HT1080 (cell line): ENCODE measurements around the gene ADAMTSL3. TPM values are rescaled to one million over a fixed set of nuclear protein-coding genes. Genes with fewer than 3 reads are reported as not detected.
"Not testable (repeated sequence)": the region's sequence is repeated elsewhere in the genome, so short reads cannot be mapped to it uniquely, and the experiment has no call there.

ENCODE experiments used
- DNase-seq: peaks from one replicate; pipeline ENCODE4 v3.0.0-alpha.2; 2015; ENCODE audit warnings: low read depth
- total RNA-seq: library from RNA; depleted of rRNA; stranded (reverse); fragments of >200 nt; shearing (Covaris generic); gene quantifications from 2 replicates; pipeline ENCODE4 v1.2.3, GENCODE V29; 2014

The ADAMTSL3 gene
- total RNA-seq, 1 experiment from 2014 or later, result not detected

GRCh38 chr15:84010246-84010645 lies 356.3 kb downstream of the ADAMTSL3 start:
- DNase-seq, result no peak

- DNase-seq, result no peak
Measured at GRCh38 chr15:84016371-84016770, 362.4 kb downstream of the ADAMTSL3 start.

GRCh38 chr15:84022516-84022915 lies 368.6 kb downstream of the ADAMTSL3 start:
- no peak for DNase-seq

- peak; percentile 14 for DNase-seq
Measured at GRCh38 chr15:84023636-84024035, 369.7 kb downstream of the ADAMTSL3 start.

GRCh38 chr15:84033793-84034553 lies 380.1 kb downstream of the ADAMTSL3 start:
- DNase-seq, result peak; percentile 38

GRCh38 chr15:84034578-84035398 lies 380.9 kb downstream of the ADAMTSL3 start:
- no peak for DNase-seq

- no peak for DNase-seq
Measured at GRCh38 chr15:84035399-84035766, 381.5 kb downstream of the ADAMTSL3 start.

GRCh38 chr15:84037301-84037700 lies 383.4 kb downstream of the ADAMTSL3 start:
- DNase-seq, result no peak

GRCh38 chr15:84042434-84043056 lies 388.6 kb downstream of the ADAMTSL3 start:
- not testable (repeated sequence) for DNase-seq

GRCh38 chr15:84046064-84046637 lies 392.2 kb downstream of the ADAMTSL3 start:
- no peak for DNase-seq

- DNase-seq, result not testable (repeated sequence)
Measured at GRCh38 chr15:84049480-84049879, 395.6 kb downstream of the ADAMTSL3 start.

GRCh38 chr15:84050076-84050475 lies 396.2 kb downstream of the ADAMTSL3 start:
- no peak for DNase-seq

- not testable (repeated sequence) for DNase-seq
Measured at GRCh38 chr15:84051146-84051545, 397.2 kb downstream of the ADAMTSL3 start.

GRCh38 chr15:84054544-84054943 lies 400.6 kb downstream of the ADAMTSL3 start:
- not testable (repeated sequence) for DNase-seq

- DNase-seq, result peak; percentile 9
Measured at GRCh38 chr15:84057714-84058331, 403.9 kb downstream of the ADAMTSL3 start.

GRCh38 chr15:84063674-84064073 lies 409.8 kb downstream of the ADAMTSL3 start:
- not testable (repeated sequence) for DNase-seq

GRCh38 chr15:84068674-84069073 lies 414.8 kb downstream of the ADAMTSL3 start:
- DNase-seq, result peak; percentile 84

- DNase-seq, result not testable (repeated sequence)
Measured at GRCh38 chr15:84078038-84078437, 424.1 kb downstream of the ADAMTSL3 start.

GRCh38 chr15:84079325-84079884 lies 425.5 kb downstream of the ADAMTSL3 start:
- DNase-seq, result not testable (repeated sequence)

- no peak for DNase-seq
Measured at GRCh38 chr15:84079885-84080777, 426.2 kb downstream of the ADAMTSL3 start.
